ENCODE results near the gene CHST13. TPM values are rescaled to one million over a fixed set of nuclear protein-coding genes. Genes with fewer than 3 reads are reported as not detected.

The CHST13 gene
- total RNA-seq, 1 experiment from 2014 or later, result not detected

DNA sequence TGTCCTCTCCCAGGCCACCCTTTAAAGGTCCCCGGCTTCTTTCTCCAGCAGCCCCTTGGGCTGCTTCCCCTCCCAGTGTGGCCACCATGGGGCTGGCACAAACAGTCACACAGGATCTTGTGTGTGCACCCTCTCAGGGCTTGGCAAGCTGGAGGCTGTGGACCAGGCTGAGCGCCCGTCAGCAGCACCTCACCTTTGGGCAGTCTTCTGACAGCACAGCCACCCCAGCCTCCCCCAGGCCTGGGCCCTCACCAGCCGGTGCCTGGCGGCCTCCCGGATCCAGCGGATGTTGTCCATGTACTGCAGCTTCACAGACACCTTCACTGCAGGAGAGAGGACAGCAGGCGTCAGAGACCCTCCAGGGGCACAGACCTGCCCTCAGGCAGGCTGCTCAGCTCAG is 28.2 kb upstream of the CHST13 start:
- Histone ChIP-seq H3K27ac (no peak overlapping the region), H3K27me3 (peaks cover 7% of the 10 kb centered on the region; the same call in 1 of the 2 replicates), H3K4me3 (no peak overlapping the region), H3K4me1 (peaks cover 5% of the 10 kb centered on the region; the same call in 1 of the 2 replicates), H3K9me3 (replicated peaks) (no peaks in the 10 kb centered on the region), H3K36me3 (no peaks in the 10 kb centered on the region)
- DNase-seq, result no peak

DNA sequence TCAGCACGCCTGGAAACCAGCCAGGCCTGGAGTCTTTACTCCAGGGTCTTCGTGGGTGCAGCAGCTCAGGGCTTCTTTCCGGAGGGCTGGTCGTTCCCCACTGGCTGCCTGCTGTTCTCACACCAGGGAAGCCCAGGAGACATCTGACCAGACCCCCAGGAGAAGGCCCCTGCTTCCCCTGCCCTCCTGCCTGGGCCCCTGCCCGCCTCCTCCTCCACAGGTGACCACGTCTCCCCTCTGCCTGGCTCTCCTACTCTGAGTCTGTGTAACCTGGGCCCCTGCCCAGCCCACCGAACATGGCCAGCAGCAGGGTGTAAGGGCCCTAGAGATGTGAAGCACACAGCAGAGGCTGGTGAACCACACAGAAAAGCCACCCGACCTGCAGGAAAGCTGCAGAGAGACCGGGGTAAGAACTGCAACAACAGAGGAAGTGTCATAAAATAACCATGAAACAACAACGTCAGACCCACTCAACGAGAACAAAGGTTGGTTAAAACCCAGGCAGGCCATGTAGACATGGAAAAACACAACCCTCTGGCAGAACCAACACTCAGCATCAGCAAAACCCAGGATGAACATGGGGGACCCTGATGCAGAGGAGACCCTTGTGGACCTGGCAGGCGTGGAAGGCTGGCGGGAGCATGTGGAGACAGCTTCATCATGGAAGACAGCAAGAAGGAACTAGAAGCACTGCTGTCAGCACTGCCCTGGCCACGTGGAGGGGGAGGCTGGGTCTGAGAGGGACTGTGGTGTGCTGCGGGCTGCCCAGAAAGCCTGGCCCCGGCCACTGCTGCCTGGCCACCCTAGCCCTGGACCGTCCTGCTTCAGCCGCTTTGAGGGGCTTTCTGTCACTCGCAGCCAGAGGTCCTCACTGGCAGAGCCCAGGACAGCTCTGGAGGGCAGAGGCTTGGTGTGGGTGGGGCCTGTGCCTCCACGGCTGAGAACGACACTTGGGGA is 26.8 kb upstream of the CHST13 start:
- Histone ChIP-seq H3K4me3 (no peak overlapping the region), H3K4me1 (peaks cover 5% of the 10 kb centered on the region), H3K36me3 (no peaks in the 10 kb centered on the region), H3K27me3 (peaks cover 7% of the 10 kb centered on the region; the same call in 1 of the 2 replicates), H3K27ac (no peak overlapping the region), H3K9me3 (replicated peaks) (no peaks in the 10 kb centered on the region; the same call in 1 of the 2 replicates)
- DNase-seq, result no peak

DNA sequence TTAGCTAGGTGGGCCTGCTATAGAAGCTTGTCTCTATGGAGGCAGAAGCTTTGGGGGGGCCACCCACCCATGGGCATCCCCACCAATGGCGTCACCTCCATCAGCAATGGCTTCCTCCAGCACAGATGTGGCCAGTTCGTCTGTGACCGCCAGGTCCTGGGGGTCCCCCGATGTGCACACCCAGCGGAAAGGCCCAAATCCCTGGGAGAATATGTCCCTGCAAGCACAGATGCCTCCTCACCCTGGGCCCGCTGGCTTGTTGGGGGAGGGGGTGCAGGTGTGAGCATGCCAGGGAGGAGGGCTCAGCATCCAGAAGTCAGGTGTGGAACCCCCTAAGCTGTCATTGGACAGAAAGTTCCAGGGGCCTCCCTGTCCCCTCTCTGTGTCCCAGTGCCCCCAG is 26.0 kb upstream of the CHST13 start:
- Histone ChIP-seq H3K4me3 (no peak overlapping the region), H3K9me3 (replicated peaks) (peaks cover 7% of the 10 kb centered on the region; the same call in 1 of the 2 replicates), H3K4me1 (peaks cover 5% of the 10 kb centered on the region), H3K36me3 (no peaks in the 10 kb centered on the region), H3K27ac (no peak overlapping the region), H3K27me3 (peaks cover 7% of the 10 kb centered on the region; the same call in 1 of the 2 replicates)
- DNase-seq, result no peak

DNA sequence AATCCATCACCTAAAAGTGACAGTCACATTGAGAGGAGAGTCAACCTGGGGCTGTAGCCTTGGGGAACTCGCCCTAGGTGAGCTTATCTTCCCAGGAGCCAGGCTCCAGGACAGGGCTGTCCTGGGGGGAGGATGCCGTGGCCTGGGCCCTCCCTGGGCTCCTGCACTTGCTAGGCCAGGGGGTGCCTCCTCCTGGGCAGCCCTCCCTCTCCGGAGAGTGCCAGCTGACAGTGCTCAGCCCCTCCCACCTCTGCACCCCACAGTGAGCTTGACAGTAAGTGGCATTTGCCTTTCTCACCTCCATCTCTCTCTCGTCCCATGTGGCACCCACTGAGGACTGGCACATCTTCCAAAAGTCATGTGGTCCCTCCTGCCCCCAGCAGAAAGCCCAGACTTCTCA is 25.5 kb upstream of the CHST13 start:
- Histone ChIP-seq H3K27ac (no peak overlapping the region), H3K9me3 (replicated peaks) (peaks cover 7% of the 10 kb centered on the region; the same call in 1 of the 2 replicates), H3K4me3 (no peak overlapping the region), H3K27me3 (peaks cover 2% of the 10 kb centered on the region; the same call in 1 of the 2 replicates), H3K36me3 (no peaks in the 10 kb centered on the region), H3K4me1 (peaks cover 3% of the 10 kb centered on the region)
- no peak for DNase-seq

DNA sequence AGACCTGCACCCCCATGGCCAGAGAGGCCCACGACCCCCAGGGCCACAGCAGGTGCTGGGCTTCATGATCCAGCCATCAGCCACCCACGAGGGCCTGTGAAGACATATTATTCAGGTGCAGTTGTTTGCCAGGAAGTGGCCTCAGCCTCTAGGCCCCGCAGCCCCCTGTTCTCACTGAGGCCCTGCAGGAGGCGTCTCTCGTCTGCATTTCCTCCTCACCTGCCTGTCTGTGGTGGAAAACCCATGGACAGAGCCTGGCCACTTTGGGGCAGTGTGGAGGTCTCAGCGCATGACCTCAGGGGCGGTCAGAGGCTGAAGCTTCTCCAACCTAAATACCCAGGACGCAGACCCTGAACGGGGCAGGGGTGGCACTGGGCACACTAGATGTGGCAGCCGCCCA is 25.0 kb upstream of the CHST13 start:
- Histone ChIP-seq H3K4me3 (no peak overlapping the region), H3K36me3 (no peaks in the 10 kb centered on the region), H3K4me1 (no peaks in the 10 kb centered on the region; the same call in 1 of the 2 replicates), H3K27ac (no peak overlapping the region), H3K27me3 (no peaks in the 10 kb centered on the region; the same call in 1 of the 2 replicates), H3K9me3 (replicated peaks) (peaks cover 7% of the 10 kb centered on the region; the same call in 1 of the 2 replicates)
- no peak for DNase-seq

DNA sequence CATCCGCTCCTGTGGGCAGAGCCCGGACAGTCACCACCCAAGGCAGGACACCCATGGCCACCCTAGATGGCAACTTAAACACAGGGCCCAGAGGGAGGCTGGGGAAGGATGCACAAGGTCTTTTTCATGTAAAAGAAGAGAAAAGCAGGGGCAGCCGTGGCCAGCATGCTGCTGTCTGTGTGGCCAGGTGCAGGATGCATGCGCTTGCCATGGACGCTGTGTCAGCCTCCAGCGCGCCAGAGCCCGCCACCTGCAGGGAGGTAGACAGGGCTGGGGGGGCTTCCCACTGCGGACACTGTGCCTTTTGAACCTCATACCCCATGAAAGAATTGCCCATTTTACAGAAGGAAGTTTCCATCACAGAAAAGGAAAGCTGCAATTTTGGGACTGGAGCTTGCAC is 24.6 kb upstream of the CHST13 start:
- Histone ChIP-seq H3K4me3 (no peak overlapping the region), H3K36me3 (no peaks in the 10 kb centered on the region), H3K27me3 (no peaks in the 10 kb centered on the region; the same call in 1 of the 2 replicates)

DNA sequence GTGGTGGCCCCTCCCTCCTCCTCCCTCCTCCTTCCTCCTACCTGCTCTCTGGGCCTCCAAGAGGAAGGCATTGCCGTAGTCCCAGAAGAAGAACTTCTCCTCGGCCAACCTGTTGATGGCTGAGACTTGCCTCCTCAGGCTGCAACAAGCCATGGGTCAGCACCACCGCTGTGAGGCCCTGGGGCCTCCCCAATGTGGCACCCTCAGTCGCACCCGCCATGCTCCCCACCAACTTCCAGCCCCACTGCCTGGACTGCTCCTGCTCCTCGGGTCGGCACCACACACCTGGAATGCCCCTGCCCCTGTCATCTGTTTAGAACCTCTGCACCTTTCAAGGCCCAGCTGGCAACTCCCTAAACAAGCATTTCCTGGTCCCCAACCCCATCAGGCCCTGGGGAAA is 23.9 kb upstream of the CHST13 start:
- Histone ChIP-seq H3K36me3 (no peaks in the 10 kb centered on the region), H3K9me3 (replicated peaks) (peaks cover 7% of the 10 kb centered on the region; the same call in 1 of the 2 replicates), H3K4me1 (no peaks in the 10 kb centered on the region; the same call in 1 of the 2 replicates), H3K27me3 (no peaks in the 10 kb centered on the region; the same call in 1 of the 2 replicates), H3K27ac (no peak overlapping the region), H3K4me3 (no peak overlapping the region)
- no peak for DNase-seq

More for the DNA sequence above, 24.6 kb upstream of the CHST13 start:
- DNase-seq, result no peak
- no peak overlapping the region for H3K27ac ChIP-seq
- H3K9me3 ChIP-seq (replicated peaks), result peaks cover 7% of the 10 kb centered on the region; the same call in 1 of the 2 replicates
- no peaks in the 10 kb centered on the region; the same call in 1 of the 2 replicates for H3K4me1 ChIP-seq

DNA sequence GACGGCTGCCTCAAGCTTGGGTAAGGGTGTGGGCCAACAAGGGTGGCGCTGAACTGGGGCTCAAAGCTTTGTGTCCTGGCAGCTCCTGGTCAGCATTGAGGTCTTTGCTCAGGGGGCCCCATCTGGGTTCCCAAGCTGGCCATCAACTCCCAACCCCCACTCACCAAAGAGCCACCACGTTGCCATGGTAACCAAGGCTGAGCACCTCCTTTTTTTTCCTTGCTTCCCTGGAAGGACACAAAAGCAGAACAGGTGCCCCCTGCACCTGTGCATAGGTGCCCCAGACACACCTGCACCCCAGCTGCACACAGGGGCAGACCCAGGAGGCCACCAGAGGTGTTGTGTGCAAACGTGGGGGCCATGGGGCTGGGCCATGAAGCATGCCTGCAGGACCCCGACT is 22.9 kb upstream of the CHST13 start:
- H3K4me3 ChIP-seq, result no peak overlapping the region
- H3K27ac ChIP-seq, result no peak overlapping the region
- peaks cover 7% of the 10 kb centered on the region; the same call in 1 of the 2 replicates for H3K9me3 ChIP-seq (replicated peaks)
- no peaks in the 10 kb centered on the region for H3K36me3 ChIP-seq
- no peak for DNase-seq
- H3K27me3 ChIP-seq, result no peaks in the 10 kb centered on the region
- H3K4me1 ChIP-seq, result no peaks in the 10 kb centered on the region; the same call in 1 of the 2 replicates

DNA sequence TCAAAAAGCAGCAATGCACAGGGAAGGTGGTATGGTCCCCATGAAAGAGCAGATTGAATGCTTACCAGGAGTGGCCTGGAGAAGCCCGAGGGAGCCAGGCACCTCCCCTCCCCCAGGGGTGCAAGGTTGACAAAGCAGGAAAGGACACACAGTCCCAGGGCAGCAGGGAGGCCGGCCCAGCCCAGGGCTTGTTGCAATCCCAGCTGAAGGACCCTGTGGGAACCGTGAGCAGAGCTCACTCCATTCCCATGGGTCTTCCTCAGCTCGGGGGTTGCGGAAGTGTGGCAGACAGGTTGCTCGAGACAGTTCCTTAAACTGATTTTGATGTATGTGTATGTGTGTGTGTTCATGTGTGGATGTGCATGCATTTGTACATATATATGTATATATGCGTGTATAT is 22.2 kb upstream of the CHST13 start:
- H3K4me1 ChIP-seq, result no peaks in the 10 kb centered on the region; the same call in 1 of the 2 replicates
- H3K36me3 ChIP-seq, result no peaks in the 10 kb centered on the region
- peaks cover 7% of the 10 kb centered on the region; the same call in 1 of the 2 replicates for H3K9me3 ChIP-seq (replicated peaks)
- no peak overlapping the region for H3K4me3 ChIP-seq
- H3K27me3 ChIP-seq, result no peaks in the 10 kb centered on the region
- DNase-seq, result no peak
- H3K27ac ChIP-seq, result no peak overlapping the region

DNA sequence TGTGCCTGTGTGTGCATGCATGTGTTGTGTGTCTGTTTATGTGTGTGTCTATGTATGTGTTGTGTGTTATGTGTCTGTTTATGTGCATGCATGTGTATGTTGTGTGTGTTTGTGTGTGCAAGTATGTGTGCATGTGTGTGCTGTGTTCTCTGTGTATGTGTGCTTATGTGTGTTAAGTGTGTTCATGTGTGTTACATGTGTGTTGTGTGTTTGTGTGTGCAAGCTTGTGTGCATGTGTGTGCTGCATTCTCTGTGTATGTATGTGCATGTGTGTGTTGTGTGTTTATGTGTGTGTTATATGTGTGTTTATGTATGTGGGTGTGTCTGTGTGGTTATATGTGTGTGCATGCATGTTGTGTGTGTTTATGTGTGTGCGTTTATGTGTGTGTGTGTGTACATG is 21.3 kb upstream of the CHST13 start:
- Histone ChIP-seq H3K36me3 (no peaks in the 10 kb centered on the region), H3K4me1 (no peaks in the 10 kb centered on the region; the same call in 1 of the 2 replicates), H3K27ac (no peak overlapping the region), H3K4me3 (no peak overlapping the region), H3K9me3 (replicated peaks) (peaks cover 7% of the 10 kb centered on the region; the same call in 1 of the 2 replicates), H3K27me3 (no peaks in the 10 kb centered on the region)
- DNase-seq, result no peak

DNA sequence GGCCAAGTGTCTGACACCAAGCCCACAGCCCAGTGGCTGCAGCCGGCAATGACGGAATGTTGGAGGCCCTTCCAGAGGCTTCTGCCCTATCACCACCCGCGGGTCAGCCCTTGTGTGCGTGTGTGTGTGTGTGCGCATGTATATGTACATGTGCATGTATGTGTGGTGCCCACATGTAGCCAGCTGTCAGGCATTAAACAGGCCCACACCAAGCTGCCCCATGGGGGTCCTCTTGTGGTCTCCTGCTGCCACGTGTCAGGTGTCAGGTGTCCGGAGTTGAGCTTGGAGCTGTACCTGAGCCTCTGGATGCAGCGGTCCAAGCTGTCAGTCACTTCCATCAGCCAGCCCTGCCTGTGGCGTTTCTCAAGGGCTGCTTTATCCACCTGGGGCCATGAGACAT is 20.3 kb upstream of the CHST13 start:
- no peaks in the 10 kb centered on the region for H3K27me3 ChIP-seq
- no peak overlapping the region for H3K4me3 ChIP-seq
- H3K9me3 ChIP-seq (replicated peaks), result peaks cover 7% of the 10 kb centered on the region; the same call in 1 of the 2 replicates
- no peaks in the 10 kb centered on the region for H3K36me3 ChIP-seq
- peaks cover 3% of the 10 kb centered on the region; the same call in 1 of the 2 replicates for H3K4me1 ChIP-seq
- no peak for DNase-seq
- no peak overlapping the region for H3K27ac ChIP-seq

DNA sequence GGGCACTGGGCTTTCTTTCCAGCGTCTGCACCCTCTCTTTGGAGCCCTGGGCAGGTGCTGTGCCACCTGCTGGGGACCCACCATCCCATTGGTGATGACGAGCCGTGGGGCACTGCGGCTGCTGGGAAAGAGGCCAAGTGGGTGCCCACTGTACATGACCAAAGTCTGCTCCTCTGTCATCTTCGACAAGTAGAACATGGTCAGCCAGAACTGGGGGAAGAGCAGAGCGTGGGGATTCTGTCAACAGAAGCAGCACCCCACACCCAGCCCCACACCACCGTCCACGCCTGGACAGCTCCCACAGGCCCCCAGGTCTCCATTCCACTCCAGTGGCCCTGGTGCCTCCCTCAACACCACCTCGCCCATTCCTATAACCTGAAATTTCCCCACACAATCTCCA is 16.1 kb upstream of the CHST13 start:
- no peak for DNase-seq
- Histone ChIP-seq H3K9me3 (replicated peaks) (peaks cover under 1% of the 10 kb centered on the region; the same call in 1 of the 2 replicates), H3K4me1 (peaks cover 9% of the 10 kb centered on the region; the same call in 1 of the 2 replicates), H3K36me3 (no peaks in the 10 kb centered on the region), H3K4me3 (no peak overlapping the region), H3K27ac (no peak overlapping the region), H3K27me3 (no peaks in the 10 kb centered on the region)

DNA sequence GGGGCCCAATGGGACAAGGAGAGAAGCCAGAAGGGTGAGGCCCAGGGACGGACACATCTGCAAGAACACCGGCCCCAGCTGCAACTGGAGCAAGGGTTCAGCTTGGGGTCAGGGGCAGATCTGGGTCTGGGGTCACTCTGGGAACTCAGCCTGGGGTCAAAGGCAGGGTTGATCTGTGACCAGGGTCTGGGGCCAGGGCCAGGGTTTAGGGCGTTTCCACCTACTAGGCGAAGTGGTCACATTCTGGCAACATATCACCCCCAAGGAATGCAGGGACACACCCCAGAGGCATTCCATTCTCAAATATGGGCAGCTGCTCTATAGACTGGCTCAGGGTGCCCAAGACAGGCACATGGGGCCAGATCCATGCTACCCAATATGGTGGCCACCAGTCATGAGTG is 15.4 kb upstream of the CHST13 start:
- Histone ChIP-seq H3K27ac (no peak overlapping the region), H3K9me3 (replicated peaks) (no peaks in the 10 kb centered on the region)
- DNase-seq, result peak in 1 of 2 experiments; percentile 43

DNA sequence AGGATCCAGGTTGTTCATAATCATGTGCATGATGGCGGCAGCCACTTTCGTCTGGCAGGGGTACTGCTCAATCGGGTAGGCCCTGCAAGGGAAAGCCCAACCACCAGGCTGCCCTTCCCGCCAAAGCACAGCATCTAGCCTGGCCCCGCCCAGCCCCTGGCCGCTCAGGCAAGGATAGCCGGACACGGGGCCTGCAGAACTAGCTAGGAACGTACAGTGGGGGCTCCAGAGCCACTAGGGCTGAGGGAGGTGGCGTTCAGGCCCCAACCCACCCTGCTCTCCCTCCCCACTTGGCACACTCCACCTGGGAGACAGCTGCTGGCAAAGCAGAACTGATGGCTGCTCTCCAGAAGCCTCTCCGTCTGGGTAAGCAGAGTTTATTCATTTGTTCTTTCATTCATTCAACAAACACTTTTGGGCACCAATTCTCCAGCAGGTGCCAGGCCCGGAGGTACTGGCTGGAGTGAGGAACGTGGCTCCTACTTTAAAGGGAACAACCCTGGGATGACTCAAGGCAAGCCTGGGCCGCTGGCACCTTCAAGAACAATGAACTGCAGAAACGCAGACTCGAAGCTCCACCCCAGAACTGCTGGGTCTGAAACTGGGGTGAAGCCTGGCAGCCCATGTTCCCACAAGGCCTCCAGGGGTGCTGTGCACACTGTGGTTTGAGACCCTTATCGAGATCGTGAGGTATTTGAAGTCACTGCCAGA is 14.2 kb upstream of the CHST13 start:
- Histone ChIP-seq H3K27ac (no peak overlapping the region), H3K27me3 (no peaks in the 10 kb centered on the region), H3K4me3 (no peak overlapping the region), H3K9me3 (replicated peaks) (no peaks in the 10 kb centered on the region), H3K36me3 (no peaks in the 10 kb centered on the region), H3K4me1 (peaks cover 9% of the 10 kb centered on the region; the same call in 1 of the 2 replicates)
- DNase-seq, result no peak

More for the DNA sequence above, 15.4 kb upstream of the CHST13 start:
- no peaks in the 10 kb centered on the region for H3K36me3 ChIP-seq
- H3K4me3 ChIP-seq, result no peak overlapping the region
- no peaks in the 10 kb centered on the region for H3K27me3 ChIP-seq
- peaks cover 9% of the 10 kb centered on the region; the same call in 1 of the 2 replicates for H3K4me1 ChIP-seq

All from SJCRH30 (cell line).